ENCODE results near the gene RPS6KC1. TPM values are rescaled to one million over a fixed set of nuclear protein-coding genes. Genes with fewer than 3 reads are reported as not detected.

The RPS6KC1 gene
- total RNA-seq, 2 donors from 2014 or later: 9.2 to 10.1 TPM

- no peak overlapping the region for H3K27ac ChIP-seq
- no peak for TF ChIP-seq CTCF (IDR thresholded peaks at IDR 0.05)
- H3K36me3 ChIP-seq: no peaks in the 10 kb centered on the region
- H3K9me3 ChIP-seq: no peaks in the 10 kb centered on the region
- peaks cover 0 to 5% of the 10 kb centered on the region in 2 donors for H3K4me1 ChIP-seq
- no peaks in the 10 kb centered on the region for H3K27me3 ChIP-seq
- DNase-seq (ENCODE audit: low spot score): no peak
- H3K4me3 ChIP-seq: no peak overlapping the region
These were observed 68.8 kb downstream of the RPS6KC1 start for GRCh38 chr1:213119794-213120193.

DNA sequence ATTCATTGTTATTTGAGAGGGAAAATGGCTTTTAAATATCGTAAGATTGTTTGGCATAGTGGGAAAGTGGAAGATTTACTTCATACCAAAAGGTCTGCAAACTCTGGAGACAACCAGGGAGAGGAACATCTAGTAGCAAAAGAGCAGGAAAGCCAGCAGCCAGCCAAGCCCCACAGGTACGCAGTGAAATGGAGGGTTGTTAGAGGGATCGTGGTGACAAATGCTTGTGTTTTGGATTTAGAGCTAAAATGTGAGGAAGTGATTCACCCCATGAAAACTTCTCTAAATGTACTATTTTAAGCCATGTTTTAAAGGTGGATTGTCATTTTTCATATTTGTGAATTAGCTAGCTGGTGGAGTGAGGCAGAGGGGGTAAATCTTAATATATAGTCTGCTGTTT is 69.3 kb downstream of the RPS6KC1 start:
- Histone ChIP-seq H3K9me3 (no peaks in the 10 kb centered on the region), H3K27ac (no peak overlapping the region)
- TF ChIP-seq CTCF (IDR thresholded peaks at IDR 0.05): no peak

DNA sequence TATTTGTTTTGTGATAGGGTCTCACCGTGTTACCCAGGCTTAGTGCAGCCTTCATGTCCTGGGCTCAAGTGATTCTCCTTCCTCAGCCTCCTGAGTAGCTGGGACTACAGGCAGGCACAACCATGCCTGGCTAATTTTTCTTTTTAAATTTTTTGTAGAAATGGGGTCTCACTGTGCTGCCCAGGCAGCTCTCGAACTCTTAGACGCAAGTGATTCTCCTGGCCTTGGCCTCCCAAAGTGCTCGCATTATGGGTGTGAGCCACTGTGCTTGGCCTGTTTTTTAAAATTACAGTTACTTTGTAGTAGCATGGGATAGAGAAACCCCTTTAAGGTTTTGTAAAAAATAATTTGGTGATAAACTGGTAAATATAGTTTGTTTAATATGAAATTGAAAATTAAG is 69.9 kb downstream of the RPS6KC1 start:
- no peak for TF ChIP-seq CTCF (IDR thresholded peaks at IDR 0.05)
- H3K36me3 ChIP-seq: no peaks in the 10 kb centered on the region
- H3K4me3 ChIP-seq: no peak overlapping the region
- H3K27me3 ChIP-seq: no peaks in the 10 kb centered on the region
- no peak for DNase-seq (ENCODE audit: low spot score)
- H3K9me3 ChIP-seq: no peaks in the 10 kb centered on the region
- H3K4me1 ChIP-seq: peaks cover 0 to 5% of the 10 kb centered on the region in 2 donors
- no peak overlapping the region for H3K27ac ChIP-seq

More for the DNA sequence above, 69.3 kb downstream of the RPS6KC1 start:
- Histone ChIP-seq H3K27me3 (no peaks in the 10 kb centered on the region), H3K4me3 (no peak overlapping the region), H3K4me1 (peaks cover 0 to 5% of the 10 kb centered on the region in 2 donors), H3K36me3 (no peaks in the 10 kb centered on the region)
- no peak for DNase-seq (ENCODE audit: low spot score)

GRCh38 chr1:213122514-213122929 is 71.5 kb downstream of the RPS6KC1 start:
- peak in 1 of 2 donors; percentile 74 for TF ChIP-seq CTCF (IDR thresholded peaks at IDR 0.05)
- no peak overlapping the region for H3K27ac ChIP-seq
- no peaks in the 10 kb centered on the region for H3K9me3 ChIP-seq
- H3K36me3 ChIP-seq: no peaks in the 10 kb centered on the region
- no peak for DNase-seq (ENCODE audit: low spot score)
- H3K4me1 ChIP-seq: peaks cover 0 to 5% of the 10 kb centered on the region in 2 donors
- H3K4me3 ChIP-seq: no peak overlapping the region
- no peaks in the 10 kb centered on the region for H3K27me3 ChIP-seq

- no peak for TF ChIP-seq CTCF (IDR thresholded peaks at IDR 0.05)
- DNase-seq (ENCODE audit: low spot score): no peak
- H3K4me3 ChIP-seq: no peak overlapping the region
These were observed 72.0 kb downstream of the RPS6KC1 start for GRCh38 chr1:213123087-213123486.

DNA sequence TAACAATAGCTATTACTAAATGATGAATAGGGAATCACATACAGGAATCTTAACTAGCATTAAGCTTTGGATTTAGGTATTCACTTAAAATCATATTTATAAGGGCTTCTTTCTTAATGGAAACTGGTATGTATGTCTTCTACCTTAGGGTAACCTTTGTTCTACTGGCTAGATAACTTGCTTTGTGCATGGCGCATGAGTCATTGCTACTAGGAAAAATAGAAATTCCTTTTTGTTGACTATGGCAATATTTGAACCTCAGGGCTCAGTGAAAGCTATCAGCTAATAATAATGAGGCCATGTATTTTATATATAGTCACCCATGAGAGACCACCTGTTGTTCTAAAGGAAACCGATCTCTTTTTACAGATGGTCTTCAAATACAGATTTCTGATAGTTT is 72.5 kb downstream of the RPS6KC1 start:
- peaks cover 0 to 5% of the 10 kb centered on the region in 2 donors for H3K4me1 ChIP-seq
- no peaks in the 10 kb centered on the region for H3K27me3 ChIP-seq
- H3K27ac ChIP-seq: no peak overlapping the region
- H3K4me3 ChIP-seq: no peak overlapping the region
- TF ChIP-seq CTCF (IDR thresholded peaks at IDR 0.05): no peak
- no peaks in the 10 kb centered on the region for H3K36me3 ChIP-seq
- no peaks in the 10 kb centered on the region for H3K9me3 ChIP-seq
- DNase-seq (ENCODE audit: low spot score): no peak

More at GRCh38 chr1:213123087-213123486, 72.0 kb downstream of the RPS6KC1 start:
- no peaks in the 10 kb centered on the region for H3K36me3 ChIP-seq
- peaks cover 0 to 5% of the 10 kb centered on the region in 2 donors for H3K4me1 ChIP-seq
- no peak overlapping the region for H3K27ac ChIP-seq
- H3K27me3 ChIP-seq: no peaks in the 10 kb centered on the region
- H3K9me3 ChIP-seq: no peaks in the 10 kb centered on the region
